IMR-90 (cell line): Measurements from ENCODE around the gene NLGN1. TPM values are rescaled to one million over a fixed set of nuclear protein-coding genes. Genes with fewer than 3 reads are reported as not detected.
"Not testable (repeated sequence)": the region's sequence is repeated elsewhere in the genome, so short reads cannot be mapped to it uniquely, and the experiment has no call there.

Experiments
- ATAC-seq: fragments of 200-7000 bp; cut with Tn5 transposase; 2 replicates; pipeline ENCODE4 v1.9.1; 2020; ENCODE audit warnings: low read depth, mild to moderate bottlenecking, moderate library complexity
- BruUV-seq: library from RNA; stranded (reverse); fragments of 400-500 nt; replicated peaks from 2 replicates; lab custom pipeline; 2021; lab: Mats Ljungman, UMichigan
- CTCF ChIA-PET: fragments of 300-600 bp; formaldehyde crosslinking; extraction: SDS; loops from one replicate; lab custom pipeline; 2021; ENCODE audit warnings: antibody characterized with exemption; lab: Yijun Ruan, JAX
- POLR2A ChIA-PET: fragments of 300-600 bp; sonication (Branson Sonifier 250); formaldehyde crosslinking; loops from one replicate; lab custom pipeline; 2022; ENCODE audit warnings: antibody characterized with exemption; ENCODE audit not compliant: unreplicated experiment; lab: Charles Lee
- DNase-seq: peaks from one replicate; pipeline ENCODE4 v3.0.0; 2013
- H2AFZ ChIP-seq: replicated peaks from 2 replicates; pipeline ENCODE3; 2013; ENCODE audit warnings: low read length, mild to moderate bottlenecking; ENCODE audit not compliant: poor library complexity
- H2AK5ac ChIP-seq: 2 replicates; pipeline ENCODE4 v1.6.1; 2013; ENCODE audit warnings: low read depth, low read length, inconsistent platforms
- H2AK9ac ChIP-seq: replicated peaks from 2 replicates; pipeline ENCODE3; 2013; ENCODE audit warnings: mild to moderate bottlenecking, low read depth, low read length, moderate library complexity; ENCODE audit not compliant: poor library complexity
- H2BK120ac ChIP-seq: 2 replicates; pipeline ENCODE4 v1.6.1; 2013; ENCODE audit warnings: low read depth, low read length, inconsistent platforms
- H2BK15ac ChIP-seq: 3 replicates; pipeline ENCODE4 v1.6.1; 2013; ENCODE audit warnings: low read depth, low read length, inconsistent platforms
- H2BK20ac ChIP-seq: 2 replicates; pipeline ENCODE4 v1.6.1; 2013; ENCODE audit warnings: low read depth, mild to moderate bottlenecking, inconsistent platforms, low read length, moderate library complexity
- H2BK5ac ChIP-seq: 2 replicates; pipeline ENCODE4 v1.6.1; 2013; ENCODE audit warnings: mild to moderate bottlenecking, low read depth, low read length, inconsistent platforms; ENCODE audit not compliant: poor library complexity, severe bottlenecking
- H3K14ac ChIP-seq: replicated peaks from 2 replicates; pipeline ENCODE4 v1.6.1; 2013; ENCODE audit warnings: low read depth, low read length, inconsistent platforms
- H3K18ac ChIP-seq: 2 replicates; pipeline ENCODE4 v1.6.1; 2013; ENCODE audit warnings: low read depth, low read length, control low read depth
- H3K23ac ChIP-seq: 2 replicates; pipeline ENCODE4 v1.6.1; 2013; ENCODE audit warnings: low read depth, low read length, inconsistent platforms
- H3K27ac ChIP-seq: 2 replicates; pipeline ENCODE4 v1.5.1; 2013; ENCODE audit warnings: mild to moderate bottlenecking, control low read depth, low read length; ENCODE audit not compliant: insufficient read depth
- H3K27me3 ChIP-seq: 2 replicates; pipeline ENCODE4 v1.6.1; 2013; ENCODE audit warnings: low read length; ENCODE audit not compliant: control insufficient read depth, insufficient read depth
- H3K36me3 ChIP-seq: 2 replicates; pipeline ENCODE4 v1.6.1; 2013; ENCODE audit warnings: low read length, mixed read lengths; ENCODE audit not compliant: control insufficient read depth, insufficient read depth
- H3K4ac ChIP-seq: 2 replicates; pipeline ENCODE4 v1.6.1; 2013; ENCODE audit warnings: low read depth, low read length, inconsistent platforms
- H3K4me1 ChIP-seq: 2 replicates; pipeline ENCODE4 v1.6.1; 2013; ENCODE audit warnings: low read length, mixed read lengths; ENCODE audit not compliant: control insufficient read depth, insufficient read depth
- H3K4me2 ChIP-seq: 2 replicates; pipeline ENCODE4 v1.6.1; 2013; ENCODE audit warnings: low read depth, mild to moderate bottlenecking, control low read depth, low read length, moderate library complexity
- H3K4me3 ChIP-seq: 2 replicates; pipeline ENCODE4 v1.5.1; 2013; ENCODE audit warnings: low read depth, mild to moderate bottlenecking, control low read depth, low read length, moderate library complexity; ENCODE audit not compliant: insufficient read depth
- H3K56ac ChIP-seq: 2 replicates; pipeline ENCODE4 v1.6.1; 2013; ENCODE audit warnings: low read length, inconsistent platforms; ENCODE audit not compliant: insufficient read depth; ENCODE audit errors: extremely low read depth
- H3K79me1 ChIP-seq, 2 experiments: 2 replicates each; pipeline ENCODE4 v1.6.1; 2013; ENCODE audit warnings: low read length in 2 of 2, inconsistent platforms in 1 of 2, low read depth in 1 of 2
- H3K9ac ChIP-seq: 2 replicates; pipeline ENCODE4 v1.6.1; 2013; ENCODE audit warnings: low read depth, low read length, control low read depth
- H3K9me1 ChIP-seq: 2 replicates; pipeline ENCODE4 v1.6.1; 2013; ENCODE audit warnings: low read length, inconsistent platforms; ENCODE audit not compliant: insufficient read depth
- H3K9me3 ChIP-seq: 2 replicates; pipeline ENCODE4 v1.6.1; 2013; ENCODE audit warnings: low read length; ENCODE audit not compliant: control insufficient read depth, insufficient read depth
- H4K20me1 ChIP-seq: 2 replicates; pipeline ENCODE4 v1.6.1; 2013; ENCODE audit warnings: low read length, inconsistent platforms; ENCODE audit not compliant: insufficient read depth
- H4K5ac ChIP-seq: 2 replicates; pipeline ENCODE4 v1.6.1; 2013; ENCODE audit warnings: mild to moderate bottlenecking, low read depth, low read length, control low read depth
- H4K8ac ChIP-seq, 2 experiments: 2 replicates each; pipeline ENCODE4 v1.6.1; 2013; ENCODE audit warnings: low read depth in 2 of 2, low read length in 2 of 2, control low read depth in 1 of 2, inconsistent platforms in 1 of 2
- H4K91ac ChIP-seq: 2 replicates; pipeline ENCODE4 v1.6.1; 2013; ENCODE audit warnings: low read depth, low read length, inconsistent platforms; ENCODE audit not compliant: insufficient read depth
- WGBS, 2 experiments: methylation state at CpG; one replicate each; pipeline versions ENCODE4 v1.1.5 to v1.1.7; 2013; ENCODE audit warnings: missing lambda C conversion rate in 2 of 2; ENCODE audit not compliant: insufficient read length in 1 of 2; ENCODE audit errors: extremely low coverage in 2 of 2; 5-methylcytosine and 5-hydroxymethylcytosine counted together
- dilution Hi-C: fragments of 300-500 bp; cut with HindIII; formaldehyde crosslinking; loops from one replicate; pipeline ENCODE4 v1.14.3; 2018; ENCODE audit warnings: low sequenced_read_pairs; ENCODE audit not compliant: unreplicated experiment
- in situ Hi-C: fragments of 300-500 bp; cut with MboI; formaldehyde crosslinking; loops from 3 replicates; pipeline ENCODE4 v1.14.3; 2019; ENCODE audit warnings: low sequenced_read_pairs, inconsistent platforms, mixed read lengths
- intact Hi-C: fragments of 100-400 bp; cut with micrococcal nuclease; formaldehyde crosslinking; loops from 2 replicates; pipeline ENCODE4 v1.10.0; 2022
- polyA plus RNA-seq, 3 experiments: library from polyadenylated mRNA; depleted of rRNA; stranded (reverse); fragments of >200 nt; gene quantifications; 2 replicates each; pipeline ENCODE4 v1.2.3, GENCODE V29; 2012; ENCODE audit warnings: low replicate concordance in 1 of 3
- total RNA-seq: library from RNA; depleted of rRNA; stranded (reverse); fragments of >200 nt; gene quantifications from 2 replicates; pipeline ENCODE4 v1.2.3, GENCODE V29; 2012

Gene NLGN1
- total and polyA plus RNA-seq, 2 of the 4 experiments (the other 2 are of a cell fraction), result 1.8 to 12.5 TPM

DNA sequence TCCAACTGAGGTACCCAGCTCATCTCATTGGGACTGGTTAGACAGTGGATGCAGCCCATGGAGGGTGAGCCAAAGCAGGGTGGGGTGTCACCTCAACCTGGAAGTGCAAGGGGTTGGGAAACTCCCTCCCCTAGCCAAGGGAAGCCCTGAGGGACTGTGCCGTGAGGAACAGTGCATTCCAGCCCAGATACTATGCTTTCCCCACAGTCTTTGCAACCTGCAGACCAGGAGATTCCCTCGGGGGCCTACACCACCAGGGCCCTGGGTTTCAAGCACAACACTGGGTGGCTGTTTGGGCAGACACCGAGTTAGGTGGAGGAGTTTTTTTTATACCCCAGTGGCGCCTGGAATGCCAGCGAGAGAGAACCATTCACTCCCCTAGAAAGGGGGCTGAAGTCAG is 15.6 kb upstream of the NLGN1 start:
- H4K5ac ChIP-seq, H2BK5ac ChIP-seq, CTCF ChIA-PET, H3K4me3 ChIP-seq, H3K9me1 ChIP-seq, H3K79me1 ChIP-seq, POLR2A ChIA-PET, ATAC-seq, H4K8ac ChIP-seq, H3K27me3 ChIP-seq, H3K14ac ChIP-seq, H3K9ac ChIP-seq, dilution Hi-C loops, H3K36me3 ChIP-seq, H3K4me2 ChIP-seq, H3K4ac ChIP-seq, H3K9me3 ChIP-seq, H3K4me1 ChIP-seq, in situ Hi-C loops, H2AK5ac ChIP-seq, H2BK15ac ChIP-seq, DNase-seq, H3K56ac ChIP-seq, H4K20me1 ChIP-seq, H2BK120ac ChIP-seq, H4K91ac ChIP-seq, H3K23ac ChIP-seq, BruUV-seq, H3K18ac ChIP-seq, H2AFZ ChIP-seq, H3K27ac ChIP-seq, intact Hi-C loops, H2BK20ac ChIP-seq, H2AK9ac ChIP-seq: not testable (repeated sequence)
- WGBS, 2 experiments, result no CpG with 5 or more reads among the region's 5 CpGs
